Naive thymus-derived CD4-positive, alpha-beta T cell (primary cell): ENCODE measurements around the gene THSD4. TPM values are rescaled to one million over a fixed set of nuclear protein-coding genes. Genes with fewer than 3 reads are reported as not detected.

Experiments
- ATAC-seq: fragments of 150-1000 bp; cut with Tn5 transposase; 2 replicates; pipeline ENCODE4 v1.10.0; 2021; ENCODE audit warnings: mild to moderate bottlenecking, moderate library complexity
- CTCF ChIA-PET: fragments of 350-600 bp; sonication (Branson Sonifier 250); formaldehyde crosslinking; loops from one replicate; lab custom pipeline; 2021; ENCODE audit warnings: antibody characterized with exemption; lab: Charles Lee
- POLR2A ChIA-PET: fragments of 350-600 bp; sonication (Branson Sonifier 250); formaldehyde crosslinking; loops from one replicate; lab custom pipeline; 2021; ENCODE audit warnings: antibody characterized with exemption, inconsistent platforms; lab: Charles Lee
- DNase-seq, 9 donors: peaks; one replicate each; pipeline versions ENCODE4 v3.0.0 to v3.0.0-alpha.2; 2020 to 2022; ENCODE audit warnings: mixed read lengths in 1 of 9
- H3K27ac ChIP-seq: one replicate; pipeline ENCODE4 v1.7.0; 2013; ENCODE audit warnings: mild to moderate bottlenecking, low read depth, low read length, moderate library complexity
- H3K27me3 ChIP-seq, 2 donors: one replicate each; pipeline ENCODE4 v1.7.0; 2013; ENCODE audit warnings: low read length in 2 of 2, mild to moderate bottlenecking in 2 of 2, moderate library complexity in 2 of 2; ENCODE audit not compliant: control insufficient read depth in 2 of 2, insufficient read depth in 2 of 2
- H3K36me3 ChIP-seq, 3 experiments: 1 replicate in 2 of 3; 2 replicates in 1 of 3; pipeline ENCODE4 v1.7.0; 2013; ENCODE audit warnings: low read length in 3 of 3, mild to moderate bottlenecking in 3 of 3, moderate library complexity in 1 of 3; ENCODE audit not compliant: insufficient read depth in 3 of 3, control insufficient read depth in 2 of 3
- H3K4me1 ChIP-seq, 2 donors: one replicate each; pipeline ENCODE4 v1.7.0; 2013; ENCODE audit warnings: low read length in 2 of 2, mild to moderate bottlenecking in 2 of 2, moderate library complexity in 1 of 2; ENCODE audit not compliant: control insufficient read depth in 2 of 2, insufficient read depth in 2 of 2
- H3K4me3 ChIP-seq: 2 replicates; pipeline ENCODE4 v1.7.0; 2013; ENCODE audit warnings: mild to moderate bottlenecking, low read length
- H3K9me3 ChIP-seq, 3 experiments: 1 replicate in 2 of 3; 2 replicates in 1 of 3; pipeline ENCODE4 v1.7.0; 2013; ENCODE audit warnings: low read length in 3 of 3; ENCODE audit not compliant: control insufficient read depth in 2 of 3
- H3K27ac Mint-ChIP-seq, 9 donors: one replicate each; pipeline ENCODE4 v1.8.0; 2020 to 2022; ENCODE audit warnings: mixed read lengths in 9 of 9, mild to moderate bottlenecking in 8 of 9, moderate library complexity in 5 of 9, inconsistent platforms in 2 of 9
- H3K27me3 Mint-ChIP-seq, 5 donors: one replicate each; pipeline ENCODE4 v1.8.0; 2021 to 2022; ENCODE audit warnings: mixed read lengths in 5 of 5, mild to moderate bottlenecking in 1 of 5
- H3K36me3 Mint-ChIP-seq, 5 donors: one replicate each; pipeline ENCODE4 v1.8.0; 2020 to 2022; ENCODE audit warnings: mixed read lengths in 5 of 5, mild to moderate bottlenecking in 3 of 5, inconsistent platforms in 1 of 5
- H3K4me1 Mint-ChIP-seq, 7 donors: one replicate each; pipeline ENCODE4 v1.8.0; 2020 to 2022; ENCODE audit warnings: mixed read lengths in 7 of 7, mild to moderate bottlenecking in 3 of 7, inconsistent platforms in 1 of 7
- H3K4me3 Mint-ChIP-seq, 10 donors: one replicate each; pipeline ENCODE4 v1.8.0; 2020 to 2022; ENCODE audit warnings: mild to moderate bottlenecking in 10 of 10, mixed read lengths in 10 of 10, moderate library complexity in 6 of 10, inconsistent platforms in 2 of 10
- H3K9me3 Mint-ChIP-seq, 11 donors: one replicate each; pipeline ENCODE4 v1.8.0; 2020 to 2022; ENCODE audit warnings: mixed read lengths in 11 of 11, mild to moderate bottlenecking in 4 of 11, inconsistent platforms in 1 of 11, moderate library complexity in 1 of 11
- intact Hi-C, 2 donors: fragments of 100-400 bp; cut with micrococcal nuclease; formaldehyde crosslinking; loops; one replicate each; pipeline ENCODE4 v1.15.1; 2023
- polyA plus RNA-seq, 2 donors: library from polyadenylated mRNA; unstranded; fragments of 300-500 nt; fragmentation: Illumina TruSeq; gene quantifications; one replicate each; pipeline ENCODE4 v1.2.3, GENCODE V29; 2021
- total RNA-seq, 6 experiments: library from RNA in 5 of 6; stranded (reverse) in 5 of 6; gene quantifications; 1 replicate in 5 of 6; 2 replicates in 1 of 6; pipeline ENCODE4 v1.2.3 and lab custom pipeline; 2021 to 2026

THSD4 gene
- total and polyA plus RNA-seq, 7 experiments from 2014 or later = not detected

DNA sequence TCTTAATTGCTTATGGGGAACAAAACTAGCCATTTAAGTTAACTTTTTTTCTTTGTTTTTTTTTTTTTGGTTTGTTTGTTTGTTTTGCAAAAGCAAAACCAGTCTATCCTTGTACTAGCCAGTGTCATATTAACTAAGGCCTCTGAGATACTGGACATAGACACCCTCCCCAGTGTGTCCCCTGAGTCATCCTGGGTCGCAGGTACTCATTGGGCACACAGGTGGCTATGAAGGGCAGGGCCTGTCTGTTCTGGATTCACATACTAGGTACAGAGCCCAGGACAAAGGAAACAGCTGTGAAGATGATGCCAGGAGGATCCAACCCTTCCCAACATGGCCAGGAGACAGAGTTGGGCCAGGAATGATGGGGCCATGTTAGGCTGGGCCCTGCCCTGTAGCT, 318.1 kb downstream of the THSD4 start:
- DNase-seq (no peak), ATAC-seq (no peak)
- no peaks in the 10 kb centered on the region for H3K4me1 ChIP-seq
- no peaks in the 10 kb centered on the region for H3K36me3 ChIP-seq
- ChIA-PET CTCF (no interaction called here), POLR2A (no interaction called here)
- intact Hi-C loops = loop anchor here in 1 of 2 donors (10.0 kb wide), 1 partner anchor 749 kb away; no protein-coding TSS in a partner anchor
- peaks cover 0 to 19% (median 0%) of the 10 kb centered on the region in 5 donors for H3K27me3 Mint-ChIP-seq
- no peak overlapping the region for H3K4me3 Mint-ChIP-seq
- H3K9me3 ChIP-seq = no peaks in the 10 kb centered on the region
- no peak overlapping the region for H3K27ac ChIP-seq
- no peaks in the 10 kb centered on the region for H3K4me1 Mint-ChIP-seq
- no peak overlapping the region for H3K27ac Mint-ChIP-seq
- H3K9me3 Mint-ChIP-seq = peaks cover 0 to 7% (median 0%) of the 10 kb centered on the region in 11 donors
- no peaks in the 10 kb centered on the region for H3K36me3 Mint-ChIP-seq
- no peaks in the 10 kb centered on the region for H3K27me3 ChIP-seq
- no peak overlapping the region for H3K4me3 ChIP-seq

DNA sequence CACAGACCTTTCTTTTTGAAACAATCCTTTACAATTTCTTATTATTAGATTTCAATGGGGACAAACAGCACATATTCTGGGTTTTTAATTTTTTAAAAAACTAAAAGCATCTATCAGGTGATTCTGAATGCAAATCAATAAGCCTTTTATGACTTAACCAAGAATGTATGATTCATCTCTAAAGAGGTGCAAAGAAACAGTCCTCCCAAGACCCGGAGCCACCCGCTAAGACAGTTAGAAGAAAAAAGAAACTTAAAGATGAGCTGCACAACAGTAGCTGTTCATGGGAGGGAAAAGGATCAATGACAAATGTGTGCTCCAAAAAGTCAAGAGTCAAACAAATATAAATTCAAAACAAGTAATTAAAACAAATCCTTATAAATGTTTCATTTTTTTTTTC, 319.5 kb downstream of the THSD4 start:
- Histone ChIP-seq H3K9me3 (no peaks in the 10 kb centered on the region), H3K27me3 (no peaks in the 10 kb centered on the region), H3K27ac (no peak overlapping the region), H3K4me3 (no peak overlapping the region), H3K36me3 (no peaks in the 10 kb centered on the region), H3K4me1 (no peaks in the 10 kb centered on the region)
- Mint-ChIP-seq H3K9me3 (peaks cover 0 to 7% (median 0%) of the 10 kb centered on the region in 11 donors), H3K27ac (no peak overlapping the region), H3K27me3 (peaks cover 0 to 13% (median 0%) of the 10 kb centered on the region in 5 donors), H3K4me3 (no peak overlapping the region), H3K4me1 (no peaks in the 10 kb centered on the region), H3K36me3 (no peaks in the 10 kb centered on the region)
- DNase-seq (no peak), ATAC-seq (no peak)
- CTCF ChIA-PET = interaction anchor here (0.8 kb wide), 1 partner anchor 218 kb away, joined by 4 read pairs; no protein-coding TSS in a partner anchor
- intact Hi-C loops = loop anchor here in 1 of 2 donors (10.0 kb wide), 1 partner anchor 750 kb away; no protein-coding TSS in a partner anchor
- POLR2A ChIA-PET = no interaction called here

DNA sequence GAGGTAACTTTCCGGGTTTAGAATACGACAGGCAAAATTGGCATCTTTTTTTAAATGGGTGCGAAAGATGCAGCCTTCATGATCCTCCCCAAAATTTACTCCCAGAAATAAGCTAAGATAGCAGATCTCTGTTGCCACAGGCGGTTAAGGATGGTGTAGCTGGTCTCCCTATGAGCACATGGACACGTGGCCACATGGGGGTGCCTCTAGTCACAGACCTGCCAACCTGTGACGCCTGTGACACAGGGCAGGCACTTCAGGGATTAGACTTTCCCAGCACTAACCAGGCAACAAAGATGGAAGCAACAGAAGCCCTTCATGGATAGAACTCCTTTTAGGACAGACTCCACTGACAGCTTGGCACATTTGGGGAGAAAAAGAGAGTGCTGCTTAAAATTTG, 320.3 kb downstream of the THSD4 start:
- Mint-ChIP-seq H3K4me1 (no peaks in the 10 kb centered on the region), H3K36me3 (no peaks in the 10 kb centered on the region), H3K4me3 (no peak overlapping the region), H3K27me3 (peaks cover 0 to 14% (median 3%) of the 10 kb centered on the region in 5 donors), H3K9me3 (peaks cover 0 to 7% (median 0%) of the 10 kb centered on the region in 11 donors), H3K27ac (no peak overlapping the region)
- Histone ChIP-seq H3K27ac (no peak overlapping the region), H3K36me3 (no peaks in the 10 kb centered on the region), H3K4me1 (no peaks in the 10 kb centered on the region), H3K27me3 (no peaks in the 10 kb centered on the region), H3K9me3 (no peaks in the 10 kb centered on the region), H3K4me3 (no peak overlapping the region)
- intact Hi-C loops = loop anchor here in 1 of 2 donors (10.0 kb wide), 1 partner anchor 751 kb away; no protein-coding TSS in a partner anchor
- ChIA-PET CTCF (interaction anchor here (0.8 kb wide), 1 partner anchor 217 kb away, joined by 4 read pairs; no protein-coding TSS in a partner anchor), POLR2A (no interaction called here)
- ATAC-seq (no peak), DNase-seq (no peak)

DNA sequence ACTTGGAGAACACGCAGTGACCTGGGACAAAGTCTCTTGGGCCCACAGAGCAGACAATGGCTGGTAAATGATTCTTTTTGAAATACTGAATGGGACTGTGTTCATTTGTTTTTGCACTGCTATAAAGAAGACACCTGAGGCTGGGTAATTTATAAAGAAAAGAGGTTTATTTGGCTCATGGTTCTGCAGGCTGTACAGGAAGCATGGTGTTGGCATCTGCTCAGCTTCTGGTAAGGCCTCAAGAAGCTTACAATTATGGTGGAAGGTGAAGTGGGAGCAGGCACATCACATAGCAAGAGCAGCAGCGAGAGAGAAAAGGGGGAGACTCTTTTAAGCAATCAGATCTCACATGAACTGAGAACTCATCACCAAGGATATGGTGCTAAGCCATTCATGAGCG, 321.6 kb downstream of the THSD4 start:
- ChIA-PET POLR2A (no interaction called here), CTCF (no interaction called here)
- Histone ChIP-seq H3K4me1 (no peaks in the 10 kb centered on the region), H3K27ac (no peak overlapping the region), H3K4me3 (no peak overlapping the region), H3K27me3 (no peaks in the 10 kb centered on the region), H3K36me3 (no peaks in the 10 kb centered on the region), H3K9me3 (no peaks in the 10 kb centered on the region)
- Mint-ChIP-seq H3K4me1 (peaks cover 0 to 4% (median 0%) of the 10 kb centered on the region in 7 donors), H3K36me3 (no peaks in the 10 kb centered on the region), H3K9me3 (peaks cover 0 to 7% (median 0%) of the 10 kb centered on the region in 11 donors), H3K4me3 (no peak overlapping the region), H3K27ac (no peak overlapping the region), H3K27me3 (peaks cover 0 to 17% (median 10%) of the 10 kb centered on the region in 5 donors)
- intact Hi-C loops = loop anchor here in 1 of 2 donors (10.0 kb wide), 1 partner anchor 752 kb away; no protein-coding TSS in a partner anchor
- ATAC-seq (no peak), DNase-seq (no peak)

DNA sequence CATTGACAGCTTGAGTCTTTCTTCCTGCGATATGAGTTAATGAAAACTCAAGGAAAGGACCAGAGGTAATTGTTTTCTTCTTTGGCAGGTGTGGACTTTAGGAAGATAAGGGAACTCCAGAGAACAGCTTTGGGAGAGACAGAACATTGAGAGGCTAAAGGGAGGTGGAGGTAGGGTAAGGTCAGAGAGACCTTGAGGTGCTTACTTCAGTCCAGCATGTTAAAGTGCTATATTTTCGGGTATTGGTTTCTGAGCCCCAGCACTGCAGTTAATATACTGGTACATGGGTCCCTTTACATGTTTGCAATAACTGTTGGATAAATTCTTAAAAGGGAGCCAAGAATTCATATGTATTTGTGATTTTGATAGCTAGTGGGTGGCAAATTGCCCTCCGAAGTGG, 322.1 kb downstream of the THSD4 start:
- no peak overlapping the region for H3K4me3 ChIP-seq
- Mint-ChIP-seq H3K27ac (no peak overlapping the region), H3K36me3 (no peaks in the 10 kb centered on the region), H3K4me1 (peaks cover 0 to 4% (median 0%) of the 10 kb centered on the region in 7 donors), H3K9me3 (peaks cover 0 to 7% (median 0%) of the 10 kb centered on the region in 11 donors), H3K27me3 (peaks cover 0 to 17% (median 10%) of the 10 kb centered on the region in 5 donors), H3K4me3 (no peak overlapping the region)
- no peaks in the 10 kb centered on the region for H3K27me3 ChIP-seq
- no peak overlapping the region for H3K27ac ChIP-seq
- ChIA-PET POLR2A (no interaction called here), CTCF (interaction anchor here (1.0 kb wide), 1 partner anchor 51 kb away, joined by 3 read pairs; no protein-coding TSS in a partner anchor)
- no peak for ATAC-seq
- no peaks in the 10 kb centered on the region for H3K9me3 ChIP-seq
- no peak for DNase-seq
- no peaks in the 10 kb centered on the region for H3K36me3 ChIP-seq
- intact Hi-C loops = loop anchor here in 1 of 2 donors (10.0 kb wide), 1 partner anchor 753 kb away; no protein-coding TSS in a partner anchor
- H3K4me1 ChIP-seq = no peaks in the 10 kb centered on the region

DNA sequence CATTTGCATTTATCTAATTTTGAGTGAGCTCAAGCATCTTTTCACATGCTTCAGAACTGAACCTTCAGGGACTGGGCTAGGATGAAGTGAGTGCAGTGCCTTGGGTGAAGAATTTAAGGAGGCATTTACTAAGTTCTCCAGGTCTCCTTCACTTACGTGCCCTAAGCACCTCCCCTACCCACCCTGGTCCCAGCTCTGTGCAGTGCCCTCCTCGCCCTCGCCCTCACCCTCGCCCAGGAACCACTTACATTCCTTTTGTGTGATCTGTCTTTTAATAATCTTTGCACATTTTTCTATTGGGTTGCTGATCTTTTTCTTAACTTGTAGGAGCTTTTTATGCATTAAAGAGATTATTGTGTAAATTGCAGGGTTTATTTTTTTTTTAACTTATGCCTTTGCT, 322.6 kb downstream of the THSD4 start:
- ChIA-PET POLR2A (no interaction called here), CTCF (interaction anchor here (1.0 kb wide), 1 partner anchor 52 kb away, joined by 3 read pairs; no protein-coding TSS in a partner anchor)
- Mint-ChIP-seq H3K36me3 (no peaks in the 10 kb centered on the region), H3K4me1 (peaks cover 0 to 4% (median 0%) of the 10 kb centered on the region in 7 donors), H3K4me3 (no peak overlapping the region), H3K27me3 (peaks cover 0 to 21% (median 10%) of the 10 kb centered on the region in 5 donors), H3K9me3 (peaks cover 0 to 7% (median 0%) of the 10 kb centered on the region in 11 donors), H3K27ac (no peak overlapping the region)
- H3K9me3 ChIP-seq = no peaks in the 10 kb centered on the region
- no peaks in the 10 kb centered on the region for H3K27me3 ChIP-seq
- H3K36me3 ChIP-seq = no peaks in the 10 kb centered on the region
- H3K27ac ChIP-seq = no peak overlapping the region
- DNase-seq (no peak), ATAC-seq (no peak)
- intact Hi-C loops = loop anchor here in 1 of 2 donors (10.0 kb wide), 1 partner anchor 753 kb away; no protein-coding TSS in a partner anchor
- no peak overlapping the region for H3K4me3 ChIP-seq
- no peaks in the 10 kb centered on the region for H3K4me1 ChIP-seq
